Left renal cortex interstitium (tissue), 4 donors: ENCODE data around the gene ZNF30. TPM values are rescaled to one million over a fixed set of nuclear protein-coding genes. Genes with fewer than 3 reads are reported as not detected.
"Not testable (repeated sequence)": the region's sequence is repeated elsewhere in the genome, so short reads cannot be mapped to it uniquely, and the experiment has no call there.

Experiments used
- DNase-seq, 4 donors: peaks; one replicate each; pipeline ENCODE4 v3.0.0-alpha.2; 2013; ENCODE audit warnings: low read depth in 4 of 4, low spot score in 2 of 4, missing footprints in 1 of 4
- polyA plus RNA-seq, 4 donors: library from polyadenylated mRNA; unstranded; fragments of 120-200 nt; gene quantifications; one replicate each; pipeline ENCODE4 v1.2.1, GENCODE V29; 2013; ENCODE audit not compliant: insufficient read length in 4 of 4

ZNF30 gene
- polyA plus RNA-seq, 4 donors = 5.6 to 7.9 (median 7.2) TPM

DNA sequence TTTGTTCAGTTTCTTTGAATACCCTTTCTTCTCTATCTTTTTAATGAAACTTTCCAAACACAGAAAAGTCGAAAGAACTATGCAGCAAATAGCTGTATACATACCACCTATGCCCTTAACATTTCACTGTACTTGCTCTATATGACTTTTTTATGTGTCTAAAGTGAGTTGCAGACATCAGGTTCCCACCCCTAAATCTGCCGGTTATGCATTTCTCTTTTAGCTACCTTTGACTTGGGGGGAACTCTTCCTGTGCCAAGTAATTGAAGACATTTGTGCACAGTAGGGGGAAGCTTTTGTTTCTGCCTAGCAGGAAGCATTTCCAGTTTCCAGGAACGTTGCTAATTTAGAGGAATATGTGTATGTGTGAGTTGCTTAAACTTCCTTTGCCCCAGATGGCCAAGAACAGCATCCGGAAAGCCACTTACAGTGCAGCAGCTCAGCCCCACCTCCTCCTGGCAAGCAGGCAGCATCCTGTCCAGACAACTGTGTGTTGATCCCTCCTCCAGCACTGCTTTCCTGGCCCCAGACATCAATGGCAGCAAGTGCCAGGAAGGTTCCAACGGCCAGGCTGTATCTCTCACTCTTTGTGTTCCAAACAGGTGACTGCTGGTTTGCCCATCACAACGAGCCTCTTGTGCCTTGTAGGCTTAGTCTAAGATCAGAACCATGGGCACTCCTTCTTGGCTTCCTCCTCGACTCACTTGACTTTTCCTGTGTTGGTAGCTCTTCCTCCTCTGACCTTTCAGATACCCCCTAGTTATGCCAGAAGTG is 58.7 kb downstream of the ZNF30 start:
- DNase-seq = no peak

- DNase-seq = no peak
These were observed 61.4 kb downstream of the ZNF30 start for GRCh38 chr19:34988119-34988518.

GRCh38 chr19:34989298-34989697 is 62.6 kb downstream of the ZNF30 start:
- no peak for DNase-seq

GRCh38 chr19:34990578-34991192 is 64.0 kb downstream of the ZNF30 start:
- no peak for DNase-seq

DNA sequence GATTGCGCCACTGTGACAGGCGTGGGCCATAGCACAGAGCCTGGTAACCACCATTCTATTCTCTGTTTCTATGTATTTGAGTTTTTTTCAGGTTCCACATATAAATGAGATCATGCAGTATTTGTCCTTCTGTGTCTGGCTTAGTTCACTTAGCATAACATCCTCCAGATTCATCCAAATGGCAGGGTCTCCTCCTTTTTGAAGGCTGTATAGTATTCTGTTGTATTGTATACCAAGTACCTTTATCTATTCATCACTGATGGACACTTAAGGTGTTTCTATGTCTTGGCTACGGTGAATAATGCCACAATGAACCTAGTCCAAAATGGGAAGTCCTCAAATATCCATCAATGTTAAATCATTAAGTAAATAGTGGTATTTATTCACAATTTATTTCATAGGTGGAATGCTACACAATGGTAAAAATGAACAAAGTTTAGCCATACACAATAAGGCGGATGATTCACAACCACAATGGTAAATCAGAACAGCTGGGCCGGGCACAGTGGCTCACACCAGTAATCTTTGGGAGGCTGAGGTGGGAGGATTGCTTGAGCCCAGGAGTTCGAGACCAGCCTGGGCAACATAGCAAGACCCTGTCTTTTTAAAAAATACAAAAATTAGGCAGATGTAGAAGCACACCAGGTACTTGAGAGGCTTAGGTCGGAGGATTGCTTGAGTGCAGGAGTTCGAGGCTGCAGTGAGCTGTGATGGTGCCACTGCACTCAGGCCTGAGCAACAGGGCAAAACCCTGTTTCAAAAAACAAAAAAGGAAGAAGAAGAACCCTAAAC is 65.0 kb downstream of the ZNF30 start:
- DNase-seq = no peak

GRCh38 chr19:34992582-34992981 is 65.9 kb downstream of the ZNF30 start:
- DNase-seq = not testable (repeated sequence)

DNA sequence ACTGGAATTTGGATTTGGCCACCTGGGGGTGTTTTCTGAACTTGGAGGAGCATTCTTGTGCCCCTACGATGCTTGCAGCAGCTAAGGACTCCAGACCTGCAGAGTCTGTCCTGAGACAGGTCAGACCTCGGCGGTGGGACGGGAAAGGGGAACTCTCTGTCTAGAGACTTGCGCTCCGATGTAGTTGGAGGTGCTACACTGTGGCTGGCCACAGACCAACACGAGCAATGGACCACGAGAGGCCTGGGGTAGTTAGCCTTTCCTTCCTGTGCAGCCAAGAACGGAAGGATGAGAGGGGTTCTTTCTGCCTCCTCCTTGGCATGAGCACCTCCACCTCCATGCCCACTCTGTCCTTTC is 67.6 kb downstream of the ZNF30 start:
- DNase-seq = no peak

Other genes starting within 250 kb of the ZNF30 start
- 1 to 10 TPM in 2 of 4 donors, under 1 TPM in 2; 0.69 to 2.0 (median 1.1) TPM for gene SCGB2B2, start 249.7 kb upstream of the ZNF30 start, polyA plus RNA-seq
- 10 to 100 TPM; 70.2 to 92.5 (median 77.7) TPM for gene ZNF302, start 249.2 kb upstream of the ZNF30 start, polyA plus RNA-seq
- gene ZNF181, start 192.7 kb upstream of the ZNF30 start, polyA plus RNA-seq = 10 to 100 TPM; 22.4 to 29.8 (median 25.1) TPM
- gene ZNF599, start 153.7 kb upstream of the ZNF30 start, polyA plus RNA-seq = 10 to 100 TPM; 12.8 to 18.1 (median 16.2) TPM
- gene ZNF792, start 37.3 kb downstream of the ZNF30 start, polyA plus RNA-seq = 1 to 10 TPM; 5.3 to 7.2 (median 6.1) TPM
- gene GRAMD1A, start 73.4 kb downstream of the ZNF30 start, polyA plus RNA-seq = 10 to 100 TPM; 48.1 to 87.2 (median 61.3) TPM
- 1 to 10 TPM in 3 of 4 donors, under 1 TPM in 1; 0.41 to 1.4 (median 1.4) TPM for gene SCN1B, start 103.6 kb downstream of the ZNF30 start, polyA plus RNA-seq
- gene HPN, start 114.8 kb downstream of the ZNF30 start, polyA plus RNA-seq = 100 to 1,000 TPM in 3 of 4 donors, 10 to 100 TPM in 1; 88.9 to 122 (median 112) TPM
- gene FXYD3, start 188.9 kb downstream of the ZNF30 start, polyA plus RNA-seq = 10 to 100 TPM; 16.2 to 25.3 (median 19.5) TPM
- gene LGI4, start 208.2 kb downstream of the ZNF30 start, polyA plus RNA-seq = 1 to 10 TPM; 2.9 to 4.0 (median 3.3) TPM
- 10 to 100 TPM; 15.4 to 32.1 (median 24.9) TPM for gene FXYD1, start 211.9 kb downstream of the ZNF30 start, polyA plus RNA-seq
- 1 to 10 TPM in 2 of 4 donors, under 1 TPM in 2; 0.44 to 2.2 (median 1.3) TPM for gene FXYD7, start 216.4 kb downstream of the ZNF30 start, polyA plus RNA-seq
- gene FXYD5, start 227.8 kb downstream of the ZNF30 start, polyA plus RNA-seq = 10 to 100 TPM; 19.5 to 33.3 (median 25.7) TPM